ENCODE data around the gene RNASE8. TPM values are rescaled to one million over a fixed set of nuclear protein-coding genes. Genes with fewer than 3 reads are reported as not detected.

RNASE8 gene
- total RNA-seq, 1 donor from 2014 or later = not detected

DNA sequence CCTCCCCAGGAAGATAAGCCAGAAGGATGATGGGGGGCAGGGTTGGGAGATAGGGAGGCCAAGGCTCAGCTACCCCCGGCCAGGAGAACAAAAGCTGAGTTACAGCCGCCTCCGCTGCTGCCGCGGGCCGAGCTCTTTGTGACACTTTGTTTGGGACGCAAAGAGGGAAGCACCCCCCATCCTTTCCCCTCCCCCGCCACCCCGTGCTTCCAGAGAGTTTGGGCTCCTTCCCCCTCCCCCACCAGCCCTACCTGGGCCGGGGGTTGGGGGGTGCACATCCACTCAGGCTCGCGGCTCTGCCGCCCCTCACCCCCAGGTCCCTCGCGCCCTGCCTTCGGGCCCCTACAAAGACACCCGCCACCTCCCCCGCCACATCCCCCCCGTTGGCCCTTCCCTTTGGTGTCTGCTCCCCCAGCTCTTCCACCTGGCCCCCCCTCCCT, 40.0 kb downstream of the RNASE8 start:
- peak; percentile 60 for DNase-seq
- intact Hi-C loops (cut with micrococcal nuclease) = no loop called here
- ATAC-seq = peak; percentile 5

GRCh38 chr14:21098076-21098891, 40.7 kb downstream of the RNASE8 start, which contains the start of gene ZNF219:
Gene ZNF219 (minus strand): TSS chr14:21098655. CDS start chr14:21093591, 5,064 bp downstream.
- ATAC-seq = peak; percentile 62
- DNase-seq = peak; percentile 77
- intact Hi-C loops (cut with micrococcal nuclease) = no loop called here

DNA sequence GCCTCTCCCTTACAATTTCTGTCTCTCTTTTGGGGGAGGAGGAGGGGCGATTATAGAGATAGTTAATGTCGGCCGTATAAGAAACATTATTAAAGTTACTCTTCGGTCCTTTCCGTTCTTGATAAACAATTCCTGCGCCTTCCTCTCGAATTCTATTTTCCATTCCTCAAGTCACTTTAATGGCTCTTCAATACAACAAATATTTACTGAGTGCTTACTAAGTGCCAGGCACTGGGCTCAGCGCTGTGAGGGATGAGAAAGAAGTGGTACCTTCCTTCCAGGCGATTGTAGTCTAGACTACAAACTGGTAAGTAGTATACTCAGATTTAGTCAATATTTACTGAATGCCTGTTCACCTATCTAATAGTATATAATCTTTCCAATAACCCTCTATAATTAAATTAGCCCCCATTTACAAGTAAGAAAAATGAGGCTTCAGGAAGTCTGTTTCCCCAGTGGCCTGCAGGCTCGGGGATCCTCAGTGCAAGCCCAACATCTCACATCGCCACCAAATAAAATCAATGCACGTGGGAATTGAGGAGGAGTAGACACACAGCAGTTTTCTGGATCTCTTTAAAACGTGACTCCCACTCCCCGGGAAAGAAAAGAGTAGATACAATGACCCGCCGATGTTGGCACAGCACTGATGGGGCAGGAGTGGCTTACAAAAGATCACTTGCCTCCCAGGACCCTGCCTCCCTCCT, 41.4 kb downstream of the RNASE8 start:
- ATAC-seq (no peak), DNase-seq (no peak)
- intact Hi-C loops (cut with micrococcal nuclease) = no loop called here

GRCh38 chr14:21099596-21099985, 42.0 kb downstream of the RNASE8 start:
- DNase-seq = no peak
- intact Hi-C loops (cut with micrococcal nuclease) = no loop called here
- no peak for ATAC-seq

GRCh38 chr14:21100931-21101330, 43.3 kb downstream of the RNASE8 start, which contains the start of gene TMEM253:
Gene TMEM253 (plus strand): TSS chr14:21101066. CDS start chr14:21101344, 278 bp downstream.
- ATAC-seq (no peak), DNase-seq (no peak)
- intact Hi-C loops (cut with micrococcal nuclease) = loop anchor here (5.0 kb wide), 1 partner anchor 34 kb away; no protein-coding TSS in a partner anchor

- DNase-seq (no peak), ATAC-seq (no peak)
- intact Hi-C loops (cut with micrococcal nuclease) = loop anchor here (5.0 kb wide), 1 partner anchor 35 kb away; no protein-coding TSS in a partner anchor
Observed at GRCh38 chr14:21101802-21102413, 44.3 kb downstream of the RNASE8 start.

DNA sequence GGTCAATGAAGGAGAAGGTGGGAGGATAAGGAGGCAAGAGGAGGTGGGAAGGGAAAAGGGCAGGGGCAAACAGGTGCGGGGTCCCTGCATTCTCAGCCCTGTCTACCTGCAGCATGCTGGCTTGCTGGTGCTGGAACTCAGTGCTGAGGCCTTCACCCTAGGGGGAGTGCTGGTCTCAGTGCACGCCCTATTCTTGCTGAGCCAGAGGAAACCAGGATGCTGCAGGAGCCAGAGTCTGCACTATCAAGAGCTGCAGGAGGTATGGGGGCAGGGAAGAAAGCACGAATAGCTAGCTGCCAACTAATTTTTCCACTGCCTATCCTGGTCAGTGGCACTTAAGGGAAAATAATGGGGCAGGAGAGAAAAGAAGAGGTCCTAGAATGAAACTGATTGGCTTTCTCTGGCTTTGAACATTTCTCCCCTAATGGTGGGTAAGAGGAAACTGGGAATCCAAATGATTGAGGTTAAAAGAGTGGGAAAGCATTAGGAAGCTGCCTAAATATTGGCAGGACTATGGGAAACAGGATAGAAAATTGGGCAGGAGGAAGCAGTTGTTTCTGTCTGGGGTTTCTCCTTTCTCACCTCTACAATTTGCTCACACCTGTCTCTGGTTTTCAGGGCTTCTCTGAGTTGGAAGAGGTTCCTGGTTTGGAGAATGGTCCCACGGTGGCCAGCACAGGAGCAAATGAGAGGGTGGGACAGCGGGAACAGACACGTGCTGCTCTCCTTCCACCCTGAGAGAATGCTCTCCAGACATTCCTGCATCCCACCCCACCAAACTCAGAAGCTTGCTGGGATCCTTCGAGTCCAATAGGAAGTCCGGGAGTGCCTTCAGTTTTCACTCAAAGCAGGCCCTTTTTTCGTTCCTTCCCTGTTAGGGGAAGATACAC, 45.1 kb downstream of the RNASE8 start:
- no peak for ATAC-seq
- no peak for DNase-seq
- intact Hi-C loops (cut with micrococcal nuclease) = loop anchor here (5.0 kb wide), 1 partner anchor 35 kb away; no protein-coding TSS in a partner anchor

- intact Hi-C loops (cut with micrococcal nuclease) = loop anchor here (5.0 kb wide), 1 partner anchor 36 kb away; no protein-coding TSS in a partner anchor
- DNase-seq (no peak), ATAC-seq (no peak)
Observed at GRCh38 chr14:21103411-21103709, 45.7 kb downstream of the RNASE8 start.

DNA sequence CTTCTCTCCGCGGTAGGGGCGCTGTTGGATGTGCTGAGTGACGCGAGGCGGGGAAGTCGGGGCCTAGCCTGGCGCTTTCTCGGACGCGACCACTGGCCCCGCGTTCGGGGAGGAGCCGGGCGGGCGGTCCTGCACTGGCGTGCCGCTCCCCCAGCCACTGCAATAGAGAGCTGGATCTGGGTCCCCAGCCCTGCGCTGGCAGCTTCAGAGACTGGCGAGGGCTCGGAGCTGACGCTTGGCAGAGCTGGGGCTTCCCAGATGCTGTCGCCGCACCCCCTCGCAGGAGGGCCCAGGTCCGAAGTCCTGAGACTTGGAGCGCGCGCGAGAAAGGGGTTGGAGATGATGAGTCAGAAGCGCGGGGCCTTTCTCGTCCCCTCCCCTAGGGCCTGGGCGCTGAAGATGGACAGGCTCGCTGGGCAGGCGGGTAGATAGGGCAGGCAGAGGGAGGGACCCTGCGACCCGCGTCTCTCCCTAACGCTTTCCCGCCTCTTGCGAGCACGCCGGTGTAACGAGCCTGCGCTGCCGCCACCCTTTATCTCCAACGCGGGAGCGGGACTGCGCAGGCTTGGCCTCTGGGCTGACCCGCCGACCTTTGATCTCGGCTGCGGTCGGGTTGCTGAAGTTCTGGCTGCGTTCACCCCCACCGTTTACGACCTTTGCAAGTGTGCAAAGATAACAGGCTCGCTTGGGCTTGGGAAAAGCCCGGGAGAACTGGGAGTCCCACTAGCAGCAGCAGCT, 46.3 kb downstream of the RNASE8 start:
- peak; percentile 97 for DNase-seq
- peak; percentile 96 for ATAC-seq
- intact Hi-C loops (cut with micrococcal nuclease) = loop anchor here (5.0 kb wide), 1 partner anchor 37 kb away; no protein-coding TSS in a partner anchor

GRCh38 chr14:21104448-21105060, 46.9 kb downstream of the RNASE8 start:
- intact Hi-C loops (cut with micrococcal nuclease) = loop anchor here (5.0 kb wide), 1 partner anchor 37 kb away; no protein-coding TSS in a partner anchor
- peak; percentile 80 for ATAC-seq
- DNase-seq = peak; percentile 85

DNA sequence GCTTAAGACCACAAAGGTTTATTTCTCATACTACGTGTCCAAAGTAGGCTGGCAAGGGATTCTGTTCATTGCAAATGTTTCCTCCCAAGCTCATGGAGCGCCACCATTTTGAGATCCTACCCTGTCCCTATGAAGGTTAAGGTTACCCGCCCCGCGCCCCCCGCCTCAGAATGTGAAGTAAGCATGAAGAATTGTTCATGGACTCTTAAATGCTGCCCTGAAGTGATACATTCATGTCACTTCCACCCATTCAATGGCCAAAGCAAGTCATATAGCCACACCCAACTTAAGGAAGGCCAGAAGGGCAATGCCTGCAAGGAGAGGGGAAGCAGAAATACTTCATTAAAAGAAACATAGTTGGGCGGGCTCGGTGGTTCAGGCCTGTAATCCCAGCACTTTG, 47.5 kb downstream of the RNASE8 start:
- DNase-seq = no peak
- intact Hi-C loops (cut with micrococcal nuclease) = no loop called here

DNA sequence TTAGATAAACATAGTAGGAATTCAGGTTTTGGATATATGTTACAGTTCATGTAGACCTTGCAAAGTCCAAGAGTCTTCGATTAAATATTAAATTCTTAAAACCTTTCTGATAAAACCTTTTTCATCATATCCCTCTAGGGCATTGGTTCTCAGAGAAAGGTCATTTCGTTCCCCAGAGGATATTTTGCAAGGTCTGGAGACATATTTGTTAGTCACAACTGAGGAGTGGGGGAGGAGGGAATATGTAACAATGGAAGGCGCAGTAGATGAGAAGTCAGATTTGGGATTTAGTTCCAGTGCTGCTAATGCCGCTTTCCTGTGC, 48.5 kb downstream of the RNASE8 start:
- intact Hi-C loops (cut with micrococcal nuclease) = no loop called here
- no peak for ATAC-seq
- DNase-seq = no peak

More for the DNA sequence above, 47.5 kb downstream of the RNASE8 start:
- no peak for ATAC-seq

- intact Hi-C loops (cut with micrococcal nuclease) = no loop called here
- DNase-seq (peak; percentile 89), ATAC-seq (peak; percentile 12)
Observed at GRCh38 chr14:21106498-21107282, 49.1 kb downstream of the RNASE8 start.

GRCh38 chr14:21107283-21107800, 49.7 kb downstream of the RNASE8 start:
- ATAC-seq = no peak
- intact Hi-C loops (cut with micrococcal nuclease) = no loop called here
- peak; percentile 48 for DNase-seq

Data from left ventricle myocardium superior (tissue), 1 donor.